H1 (cell line): ENCODE results near the gene CNTN5. TPM values are rescaled to one million over a fixed set of nuclear protein-coding genes. Genes with fewer than 3 reads are reported as not detected.

Source experiments
- CTCF ChIA-PET: fragments of 300-600 bp; sonication (Branson Sonifier 250); formaldehyde crosslinking; loops from one replicate; lab custom pipeline; 2021; ENCODE audit not compliant: partially characterized antibody; lab: Charles Lee
- POLR2A ChIA-PET: fragments of 300-600 bp; sonication (Branson Sonifier 250); formaldehyde crosslinking; loops from one replicate; lab custom pipeline; 2021; ENCODE audit warnings: inconsistent platforms; ENCODE audit not compliant: partially characterized antibody; lab: Charles Lee
- DNase-seq, 2 experiments: peaks; one replicate each; pipeline versions ENCODE4 v3.0.0 to v3.0.0-alpha.2; 2010 to 2022; ENCODE audit warnings: low spot score in 2 of 2, low read depth in 1 of 2, mixed read lengths in 1 of 2
- FAIRE-seq: peaks from 2 replicates; lab custom pipeline; 2011; peaks lifted over from hg19 to GRCh38; lab: Jason Lieb, UNC
- H2AFZ ChIP-seq: 2 replicates; pipeline ENCODE4 v1.8.1; 2012; ENCODE audit warnings: low read length, inconsistent platforms
- H2AK5ac ChIP-seq: 2 replicates; pipeline ENCODE4 v1.6.1; 2013; ENCODE audit warnings: low read depth, low read length
- H2BK120ac ChIP-seq: replicated peaks from 2 replicates; pipeline ENCODE3; 2013; ENCODE audit warnings: low read depth, low read length, inconsistent platforms
- H2BK12ac ChIP-seq: 2 replicates; pipeline ENCODE4 v1.6.1; 2013; ENCODE audit warnings: low read depth, low read length
- H2BK15ac ChIP-seq: 2 replicates; pipeline ENCODE4 v1.6.1; 2013; ENCODE audit warnings: low read length
- H2BK20ac ChIP-seq: 2 replicates; pipeline ENCODE4 v1.6.1; 2013; ENCODE audit warnings: low read length
- H2BK5ac ChIP-seq: 2 replicates; pipeline ENCODE4 v1.6.1; 2013; ENCODE audit warnings: low read depth, low read length
- H3K14ac ChIP-seq: 2 replicates; pipeline ENCODE4 v1.6.1; 2013; ENCODE audit warnings: inconsistent platforms; ENCODE audit not compliant: insufficient read length
- H3K18ac ChIP-seq: 2 replicates; pipeline ENCODE4 v1.6.1; 2013; ENCODE audit warnings: low read length; ENCODE audit errors: extremely low read depth
- H3K23ac ChIP-seq: 2 replicates; pipeline ENCODE4 v1.6.1; 2013; ENCODE audit warnings: inconsistent platforms; ENCODE audit not compliant: insufficient read length
- H3K23me2 ChIP-seq: 2 replicates; pipeline ENCODE4 v1.6.1; 2013; ENCODE audit warnings: low read depth, low read length
- H3K27ac ChIP-seq: 2 replicates; pipeline ENCODE4 v1.6.1; 2011; ENCODE audit warnings: low read depth, low read length, inconsistent platforms
- H3K27me3 ChIP-seq, 4 experiments: replicated peaks in 1 of 4; 1 replicate in 1 of 4; 2 replicates in 3 of 4; pipeline versions ENCODE4 v1.6.1 to v1.8.1; 2011 to 2013; ENCODE audit warnings: low read length in 3 of 4, mild to moderate bottlenecking in 3 of 4, inconsistent platforms in 2 of 4, mixed read lengths in 2 of 4, moderate library complexity in 1 of 4; ENCODE audit not compliant: control insufficient read depth in 3 of 4, insufficient read depth in 3 of 4; ENCODE audit errors: extremely low read depth in 1 of 4
- H3K36me3 ChIP-seq, 4 experiments: 2 replicates each; pipeline versions ENCODE4 v1.6.1 to v1.8.1; 2011 to 2013; ENCODE audit warnings: mild to moderate bottlenecking in 4 of 4, low read length in 3 of 4, moderate library complexity in 2 of 4, control low read depth in 1 of 4, inconsistent platforms in 1 of 4; ENCODE audit not compliant: insufficient read depth in 4 of 4, control insufficient read depth in 2 of 4
- H3K4ac ChIP-seq: replicated peaks from 2 replicates; pipeline ENCODE3; 2013; ENCODE audit warnings: low read length, low read depth, mixed read lengths, inconsistent platforms; ENCODE audit not compliant: insufficient read length
- H3K4me1 ChIP-seq, 4 experiments: replicated peaks in 1 of 4; 1 replicate in 1 of 4; 2 replicates in 3 of 4; pipeline versions ENCODE4 v1.6.1 to v1.8.1; 2011 to 2013; ENCODE audit warnings: low read length in 3 of 4, inconsistent platforms in 2 of 4, mixed read lengths in 1 of 4; ENCODE audit not compliant: insufficient read depth in 4 of 4, control insufficient read depth in 3 of 4
- H3K4me2 ChIP-seq, 2 experiments: 2 replicates each; pipeline versions ENCODE4 v1.6.1 to v1.8.1; 2011 to 2013; ENCODE audit warnings: low read depth in 2 of 2, low read length in 2 of 2, control low read depth in 1 of 2, inconsistent platforms in 1 of 2, mild to moderate bottlenecking in 1 of 2; ENCODE audit not compliant: insufficient read depth in 1 of 2
- H3K4me3 ChIP-seq, 4 experiments: fragments of 200-600, 300-600 bp in 1 of 4; sonication (generic), shearing (Covaris generic), sonication (Bioruptor Twin) in 1 of 4; 2 replicates each; pipeline versions ENCODE4 v1.5.1 to v1.8.1; 2011 to 2016; ENCODE audit warnings: low read length in 4 of 4, low read depth in 3 of 4, control low read depth in 2 of 4, inconsistent platforms in 2 of 4, mild to moderate bottlenecking in 2 of 4, mixed read lengths in 1 of 4, moderate library complexity in 1 of 4; ENCODE audit not compliant: insufficient read depth in 2 of 4; ENCODE audit errors: extremely low read depth in 1 of 4
- H3K56ac ChIP-seq: replicated peaks from 2 replicates; pipeline ENCODE3; 2013; ENCODE audit warnings: low read depth, mild to moderate bottlenecking, mixed read lengths, low read length, inconsistent platforms; ENCODE audit not compliant: insufficient read length
- H3K79me1 ChIP-seq: 2 replicates; pipeline ENCODE4 v1.6.1; 2013; ENCODE audit warnings: low read depth, low read length, control low read depth
- H3K79me2 ChIP-seq, 2 experiments: 2 replicates each; pipeline versions ENCODE4 v1.6.1 to v1.8.1; 2012 to 2013; ENCODE audit warnings: low read length in 2 of 2, mild to moderate bottlenecking in 2 of 2, inconsistent platforms in 1 of 2; ENCODE audit not compliant: insufficient read depth in 2 of 2, control insufficient read depth in 1 of 2
- H3K9ac ChIP-seq, 4 experiments: replicated peaks in 1 of 4; 1 replicate in 1 of 4; 2 replicates in 3 of 4; pipeline versions ENCODE4 v1.6.1 to v1.8.1; 2011 to 2013; ENCODE audit warnings: low read depth in 3 of 4, low read length in 3 of 4, control low read depth in 2 of 4, mild to moderate bottlenecking in 2 of 4, moderate library complexity in 2 of 4, inconsistent platforms in 1 of 4; ENCODE audit errors: extremely low read depth in 1 of 4
- H3K9me3 ChIP-seq, 2 experiments: 2 replicates each; pipeline versions ENCODE4 v1.6.1 to v1.8.1; 2012 to 2013; ENCODE audit warnings: mild to moderate bottlenecking in 2 of 2, moderate library complexity in 2 of 2, control low read depth in 1 of 2, inconsistent platforms in 1 of 2, low read depth in 1 of 2, low read length in 1 of 2, mixed read lengths in 1 of 2; ENCODE audit not compliant: insufficient read depth in 2 of 2
- H4K20me1 ChIP-seq, 2 experiments: replicated peaks in 1 of 2; 2 replicates each; pipeline versions ENCODE3 to v1.8.1; 2011 to 2013; ENCODE audit warnings: inconsistent platforms in 2 of 2, low read length in 2 of 2, mild to moderate bottlenecking in 1 of 2; ENCODE audit not compliant: insufficient read depth in 2 of 2, control insufficient read depth in 1 of 2
- H4K5ac ChIP-seq: 2 replicates; pipeline ENCODE4 v1.6.1; 2013; ENCODE audit warnings: low read length, low read depth, mixed read lengths, inconsistent platforms; ENCODE audit not compliant: insufficient read length
- H4K8ac ChIP-seq: 2 replicates; pipeline ENCODE4 v1.8.0; 2013; ENCODE audit warnings: mild to moderate bottlenecking, moderate library complexity, low read length, inconsistent platforms; ENCODE audit not compliant: insufficient read depth; ENCODE audit errors: extremely low read depth
- H4K91ac ChIP-seq: replicated peaks from 2 replicates; pipeline ENCODE3; 2013; ENCODE audit warnings: low read length, mixed read lengths, inconsistent platforms; ENCODE audit not compliant: insufficient read length
- CREB1 ChIP-seq: IDR thresholded peaks from 2 replicates; pipeline ENCODE4 v1.6.1; 2012; ENCODE audit warnings: inconsistent platforms
- SRF ChIP-seq: IDR thresholded peaks from 2 replicates; pipeline ENCODE4 v1.6.1; 2011; ENCODE audit warnings: mild to moderate bottlenecking, low read depth, low read length, moderate library complexity
- WGBS, 2 experiments: shearing (Covaris generic) in 1 of 2; methylation state at CpG; one replicate each; pipeline versions ENCODE4 v1.1.6 to v1.1.7; 2013 to 2015; ENCODE audit warnings: low lambda C conversion rate in 2 of 2, mixed read lengths in 2 of 2, inconsistent platforms in 1 of 2, low coverage in 1 of 2, missing lambda C conversion rate in 1 of 2; ENCODE audit not compliant: insufficient replicate concordance in 2 of 2, insufficient coverage in 1 of 2, insufficient read length in 1 of 2; ENCODE audit errors: extremely low coverage in 1 of 2, missing lambda C conversion rate in 1 of 2; 5-methylcytosine and 5-hydroxymethylcytosine counted together
- polyA plus RNA-seq, 7 experiments: library from polyadenylated mRNA; depleted of rRNA in 3 of 7; stranded (reverse) in 5 of 7; unstranded in 2 of 7; fragments of >200 nt in 5 of 7; fragments of 200-250 nt in 2 of 7; gene quantifications; 1 replicate in 5 of 7; 2 replicates in 1 of 7; 4 replicates in 1 of 7; pipeline versions ENCODE4 v1.2.1 to v1.2.3, GENCODE V29; 2011 to 2013; ENCODE audit warnings: missing spikeins in 2 of 7, mixed read lengths in 2 of 7
- total RNA-seq: library from RNA; stranded (reverse); fragmentation: NEBNext Ultra II Directional; extraction: Animal tissue kit (Norgen Biotek cat#: 25700); gene quantifications from 2 replicates; pipeline ENCODE4 v1.2.1, GENCODE V29; 2021

Gene CNTN5
- total and polyA plus RNA-seq, 2 of the 8 experiments (the other 6 are each of a cell fraction or from before 2014, with no cell fraction given), result not detected

DNA sequence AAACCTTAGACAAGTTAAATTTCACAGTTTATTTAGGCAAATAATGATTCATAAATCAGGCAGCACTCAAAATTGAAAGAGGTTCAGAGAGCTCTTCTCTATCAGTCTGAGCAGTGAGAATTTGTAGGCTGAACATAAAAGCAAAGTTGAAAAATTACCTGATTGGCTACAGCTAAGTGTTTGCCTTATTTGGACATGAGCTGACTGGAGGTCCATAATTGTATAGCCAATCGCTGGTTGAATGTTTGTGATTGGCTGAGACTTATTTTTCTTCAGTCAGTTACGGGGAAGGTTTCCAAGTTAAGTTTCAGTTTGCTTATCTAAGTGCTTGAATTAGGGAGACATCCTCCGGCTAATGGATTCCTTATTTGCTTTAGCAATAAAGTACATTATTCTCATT, 527.5 kb downstream of the CNTN5 start:
- H2BK20ac ChIP-seq, result no peak overlapping the region
- H3K79me1 ChIP-seq, result no peaks in the 10 kb centered on the region
- H2BK15ac ChIP-seq, result no peak overlapping the region
- no peak overlapping the region for H2AK5ac ChIP-seq
- H2BK5ac ChIP-seq, result no peak overlapping the region
- no peaks in the 10 kb centered on the region for H3K4me1 ChIP-seq
- no peaks in the 10 kb centered on the region for H3K79me2 ChIP-seq
- 93% methylated on average over 3 of the region's 3 CpGs; no CpG with 5 or more reads in 1 of the 2 experiments for WGBS, 2 experiments
- ChIA-PET POLR2A (no interaction called here), CTCF (no interaction called here)
- FAIRE-seq, result no peak
- no peak overlapping the region for H4K8ac ChIP-seq
- TF ChIP-seq SRF (peak; percentile 65; the same call in 1 of the 2 replicates), CREB1 (no peak)
- no peak for DNase-seq
- no peaks in the 10 kb centered on the region for H3K9me3 ChIP-seq
- no peak overlapping the region for H3K4me3 ChIP-seq
- H3K27ac ChIP-seq, result no peak overlapping the region
- H4K20me1 ChIP-seq, result no peaks in the 10 kb centered on the region
- no peak overlapping the region for H3K9ac ChIP-seq
- H2BK120ac ChIP-seq, result no peak overlapping the region
- no peak overlapping the region for H3K18ac ChIP-seq
- no peak overlapping the region for H2BK12ac ChIP-seq
- H3K27me3 ChIP-seq, result no peaks in the 10 kb centered on the region
- no peak overlapping the region for H3K4ac ChIP-seq
- H3K14ac ChIP-seq, result no peak overlapping the region
- no peak overlapping the region for H3K56ac ChIP-seq
- H4K5ac ChIP-seq, result no peak overlapping the region
- no peak overlapping the region for H3K4me2 ChIP-seq
- H3K23me2 ChIP-seq, result no peaks in the 10 kb centered on the region
- H3K36me3 ChIP-seq, result no peaks in the 10 kb centered on the region
- H4K91ac ChIP-seq, result no peak overlapping the region
- H2AFZ ChIP-seq, result no peak overlapping the region
- H3K23ac ChIP-seq, result no peak overlapping the region
